Uterus (tissue), 2 donors: ENCODE results near the gene RALGPS1.

Experiments
- POLR2A ChIP-seq, 2 donors: fragments of 450-650 bp; IDR thresholded peaks; one replicate each; pipeline ENCODE4 v1.6.1; 2016; ENCODE audit warnings: antibody characterized with exemption in 2 of 2, mild to moderate bottlenecking in 1 of 2, moderate library complexity in 1 of 2
- TF ChIP-seq, protein P1 (sequence below), 4 experiments: fragments of 200-600 bp in 2 of 4; fragments of 450-650 bp in 2 of 4; sonication (generic) in 2 of 4; IDR thresholded peaks; one replicate each; pipeline ENCODE4 v1.5.1; 2016 to 2019; ENCODE audit warnings: antibody characterized with exemption in 4 of 4, mild to moderate bottlenecking in 2 of 4, moderate library complexity in 1 of 4

DNA sequence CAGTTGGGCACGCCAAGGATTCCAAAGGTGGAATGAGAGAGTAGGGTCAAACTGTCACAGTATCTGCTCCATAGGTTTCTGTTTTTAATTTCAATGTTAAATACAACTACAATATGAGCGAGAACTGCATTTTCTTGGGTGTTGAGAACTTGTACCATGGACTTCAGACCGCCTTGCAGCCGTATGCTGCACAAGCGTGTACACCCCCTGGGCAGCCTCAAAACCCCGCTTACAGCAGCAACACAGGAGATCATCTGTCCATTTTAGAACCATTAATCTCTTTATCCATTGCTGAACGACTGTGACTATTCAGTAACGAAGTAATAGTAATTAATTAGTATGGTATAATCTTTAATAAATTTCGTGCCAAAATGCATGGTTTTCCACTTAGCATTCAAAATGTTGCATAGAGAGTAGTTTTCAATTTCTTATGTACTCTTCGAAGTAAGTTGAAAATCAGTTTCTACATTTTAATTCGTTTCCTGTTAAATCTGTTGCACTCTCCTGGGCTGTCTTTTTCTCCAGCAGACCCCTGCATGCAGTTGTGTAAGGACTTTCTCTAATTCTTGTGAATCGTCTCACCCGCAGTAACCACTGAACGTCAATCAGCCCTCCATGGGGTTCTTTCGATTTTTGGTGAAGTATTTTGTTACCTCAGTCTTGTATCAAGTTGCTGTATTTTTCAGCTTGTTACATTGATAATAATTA lies 308.0 kb downstream of the RALGPS1 start:
- TF ChIP-seq, protein P1, sequence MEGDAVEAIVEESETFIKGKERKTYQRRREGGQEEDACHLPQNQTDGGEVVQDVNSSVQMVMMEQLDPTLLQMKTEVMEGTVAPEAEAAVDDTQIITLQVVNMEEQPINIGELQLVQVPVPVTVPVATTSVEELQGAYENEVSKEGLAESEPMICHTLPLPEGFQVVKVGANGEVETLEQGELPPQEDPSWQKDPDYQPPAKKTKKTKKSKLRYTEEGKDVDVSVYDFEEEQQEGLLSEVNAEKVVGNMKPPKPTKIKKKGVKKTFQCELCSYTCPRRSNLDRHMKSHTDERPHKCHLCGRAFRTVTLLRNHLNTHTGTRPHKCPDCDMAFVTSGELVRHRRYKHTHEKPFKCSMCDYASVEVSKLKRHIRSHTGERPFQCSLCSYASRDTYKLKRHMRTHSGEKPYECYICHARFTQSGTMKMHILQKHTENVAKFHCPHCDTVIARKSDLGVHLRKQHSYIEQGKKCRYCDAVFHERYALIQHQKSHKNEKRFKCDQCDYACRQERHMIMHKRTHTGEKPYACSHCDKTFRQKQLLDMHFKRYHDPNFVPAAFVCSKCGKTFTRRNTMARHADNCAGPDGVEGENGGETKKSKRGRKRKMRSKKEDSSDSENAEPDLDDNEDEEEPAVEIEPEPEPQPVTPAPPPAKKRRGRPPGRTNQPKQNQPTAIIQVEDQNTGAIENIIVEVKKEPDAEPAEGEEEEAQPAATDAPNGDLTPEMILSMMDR (IDR thresholded peaks at IDR 0.05): no peak
- no peak for TF ChIP-seq POLR2A (IDR thresholded peaks at IDR 0.05)
